NCI-H2227 treated with DMSO at 0.1 percent for 48 hours (cell line): ENCODE data around the gene MATK.

Experiments
- DNase-seq: peaks from one replicate; lab custom pipeline; 2025; lab: John Stamatoyannopoulos, UW

Gene MATK

GRCh38 chr19:3788996-3789778, 3.0 kb upstream of the MATK start:
- DNase-seq, result no peak

GRCh38 chr19:3785451-3785937, 687 bp downstream of the MATK start:
- DNase-seq, result no peak

- no peak for DNase-seq
These were observed 1.4 kb downstream of the MATK start for GRCh38 chr19:3784607-3785450.

- no peak for DNase-seq
These were observed 2.3 kb downstream of the MATK start for GRCh38 chr19:3783660-3784584.

- DNase-seq, result no peak
These were observed 3.3 kb downstream of the MATK start for GRCh38 chr19:3782903-3783302.

GRCh38 chr19:3782330-3782729, 3.9 kb downstream of the MATK start:
- no peak for DNase-seq

GRCh38 chr19:3781603-3782002, 4.6 kb downstream of the MATK start:
- DNase-seq, result no peak

GRCh38 chr19:3780786-3781304, 5.3 kb downstream of the MATK start:
- DNase-seq, result no peak

- no peak for DNase-seq
These were observed 7.1 kb downstream of the MATK start for GRCh38 chr19:3778899-3779723.

- no peak for DNase-seq
These were observed 7.9 kb downstream of the MATK start for GRCh38 chr19:3778104-3778867.

GRCh38 chr19:3776479-3777040, 9.6 kb downstream of the MATK start:
- DNase-seq, result no peak

GRCh38 chr19:3775831-3776230, 10.3 kb downstream of the MATK start:
- no peak for DNase-seq

GRCh38 chr19:3775374-3775711, 10.8 kb downstream of the MATK start:
- DNase-seq, result no peak

- DNase-seq, result no peak
These were observed 11.4 kb downstream of the MATK start for GRCh38 chr19:3774621-3775373.

GRCh38 chr19:3773814-3774515, 12.2 kb downstream of the MATK start:
- DNase-seq, result no peak

GRCh38 chr19:3771906-3772455, 14.2 kb downstream of the MATK start, which contains the start of gene RAX2:
RAX2 (minus strand) TSS chr19:3772228; CDS start chr19:3771742, 486 bp downstream.
- DNase-seq, result no peak

GRCh38 chr19:3771000-3771905, 14.9 kb downstream of the MATK start:
- no peak for DNase-seq
